ENCODE data around the gene LARP1B.
"Not testable (repeated sequence)": the region's sequence is repeated elsewhere in the genome, so short reads cannot be mapped to it uniquely, and the experiment has no call there.

Gene LARP1B

DNA sequence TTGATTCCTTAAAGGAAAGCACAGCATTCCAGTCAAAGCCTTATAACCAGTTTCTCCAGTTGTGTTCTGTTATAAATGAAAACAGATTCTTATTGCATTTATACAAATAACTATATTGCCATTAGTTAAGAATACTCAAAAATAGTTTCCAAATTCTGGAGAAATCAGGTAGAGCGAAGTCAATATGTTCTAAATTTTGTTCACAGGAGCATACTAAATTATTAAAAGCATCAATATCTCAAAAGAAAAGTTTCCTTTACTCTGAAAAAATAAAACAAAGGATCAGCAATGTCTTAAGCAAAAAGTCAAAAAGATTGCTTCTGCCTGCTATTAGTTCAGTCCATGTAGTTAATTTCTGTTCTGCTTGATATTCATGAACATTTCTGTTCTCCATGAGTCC, 186.8 kb downstream of the LARP1B start:
- DNase-seq (ENCODE audit: low read depth) = no peak
- in situ Hi-C loops (cut with HindIII; ENCODE audit: low sequenced_read_pairs) = no loop called here
- TF ChIP-seq, protein P1, sequence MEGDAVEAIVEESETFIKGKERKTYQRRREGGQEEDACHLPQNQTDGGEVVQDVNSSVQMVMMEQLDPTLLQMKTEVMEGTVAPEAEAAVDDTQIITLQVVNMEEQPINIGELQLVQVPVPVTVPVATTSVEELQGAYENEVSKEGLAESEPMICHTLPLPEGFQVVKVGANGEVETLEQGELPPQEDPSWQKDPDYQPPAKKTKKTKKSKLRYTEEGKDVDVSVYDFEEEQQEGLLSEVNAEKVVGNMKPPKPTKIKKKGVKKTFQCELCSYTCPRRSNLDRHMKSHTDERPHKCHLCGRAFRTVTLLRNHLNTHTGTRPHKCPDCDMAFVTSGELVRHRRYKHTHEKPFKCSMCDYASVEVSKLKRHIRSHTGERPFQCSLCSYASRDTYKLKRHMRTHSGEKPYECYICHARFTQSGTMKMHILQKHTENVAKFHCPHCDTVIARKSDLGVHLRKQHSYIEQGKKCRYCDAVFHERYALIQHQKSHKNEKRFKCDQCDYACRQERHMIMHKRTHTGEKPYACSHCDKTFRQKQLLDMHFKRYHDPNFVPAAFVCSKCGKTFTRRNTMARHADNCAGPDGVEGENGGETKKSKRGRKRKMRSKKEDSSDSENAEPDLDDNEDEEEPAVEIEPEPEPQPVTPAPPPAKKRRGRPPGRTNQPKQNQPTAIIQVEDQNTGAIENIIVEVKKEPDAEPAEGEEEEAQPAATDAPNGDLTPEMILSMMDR (IDR thresholded peaks at IDR 0.05; ENCODE audit: low read depth, low read length, missing control alignments) = no peak
- no peak overlapping the region for H3K4me3 ChIP-seq (ENCODE audit: low read depth, low read length)

DNA sequence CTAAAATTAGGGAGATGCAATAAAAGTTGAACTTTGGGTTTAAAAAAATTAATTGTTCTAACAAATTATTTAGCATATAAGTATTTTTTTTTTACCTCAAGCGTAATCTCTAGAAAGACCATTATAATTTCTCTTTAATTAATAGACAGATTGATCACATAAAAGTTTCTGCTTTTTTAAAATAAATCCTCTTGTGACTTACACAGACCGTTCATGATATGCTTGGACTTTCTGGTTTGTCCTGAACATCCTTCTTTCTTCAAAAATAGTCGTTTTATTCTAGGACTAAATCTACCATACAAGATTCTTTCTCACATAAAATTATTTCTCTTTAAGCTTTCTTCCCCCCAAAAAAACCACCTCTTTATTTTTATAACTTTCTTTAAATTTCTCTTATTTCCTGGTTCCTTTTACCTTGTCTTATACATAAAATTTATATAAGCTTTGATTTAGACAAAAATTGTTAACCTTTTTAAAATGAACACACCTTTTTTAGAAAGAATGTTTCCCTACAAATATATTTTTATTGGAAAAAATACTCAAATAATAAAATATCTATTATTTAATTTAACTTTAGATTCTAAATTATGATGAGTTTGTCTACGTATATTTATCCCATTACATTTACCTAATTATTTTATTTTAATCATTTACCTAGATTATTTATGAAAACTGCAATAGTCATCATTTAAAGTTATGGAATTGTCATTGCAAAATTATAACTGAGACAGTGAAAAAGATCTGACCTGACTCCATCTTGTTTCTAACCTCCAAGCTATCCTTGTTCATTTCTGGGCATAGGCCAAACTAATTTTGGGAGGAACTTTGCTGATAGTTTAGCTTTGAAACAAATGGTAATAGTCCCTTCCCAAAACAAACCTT, 188.9 kb downstream of the LARP1B start:
- no peak for DNase-seq (ENCODE audit: low read depth)
- TF ChIP-seq, protein P1 (IDR thresholded peaks at IDR 0.05; ENCODE audit: low read depth, low read length, missing control alignments) = no peak
- in situ Hi-C loops (cut with HindIII; ENCODE audit: low sequenced_read_pairs) = no loop called here
- no peak overlapping the region for H3K4me3 ChIP-seq (ENCODE audit: low read depth, low read length)

DNA sequence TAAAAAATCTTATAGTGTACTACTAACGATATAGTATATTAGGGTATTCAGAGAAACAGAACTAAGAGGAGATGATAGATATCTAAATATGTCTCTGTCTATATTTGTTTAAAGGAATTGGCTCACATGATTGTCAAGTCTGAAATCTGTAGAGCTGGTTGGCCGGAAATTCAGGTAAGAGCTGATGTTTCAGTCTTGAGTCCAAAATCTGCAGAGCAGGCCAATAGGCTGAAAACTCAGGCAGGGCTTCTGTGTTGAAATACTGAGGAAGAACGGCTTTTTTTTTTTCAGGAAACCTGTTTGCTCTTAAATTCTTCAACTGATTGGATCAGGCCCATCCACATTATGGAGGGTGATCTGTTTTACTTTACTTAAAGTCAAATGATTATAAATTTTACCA, 194.8 kb downstream of the LARP1B start:
- in situ Hi-C loops (cut with HindIII; ENCODE audit: low sequenced_read_pairs) = no loop called here

DNA sequence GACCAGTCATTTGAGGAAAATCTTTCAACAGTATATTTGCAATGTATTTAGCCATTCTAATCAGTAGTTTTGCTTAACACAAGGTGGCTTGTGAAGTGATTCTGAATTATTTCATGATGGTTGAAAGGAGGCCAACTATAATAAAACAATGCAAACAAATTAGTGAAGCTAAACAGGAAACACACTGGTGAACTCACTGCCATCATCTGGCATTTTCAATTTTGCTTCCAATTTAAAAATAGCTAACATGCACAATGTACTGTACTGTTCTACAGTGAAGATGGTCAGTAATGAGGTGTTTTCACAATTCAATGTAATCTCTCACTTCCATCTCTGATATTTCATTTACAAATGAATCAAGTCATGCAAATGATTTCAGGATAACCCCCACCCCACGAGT, 195.4 kb downstream of the LARP1B start:
- no peak overlapping the region for H3K4me3 ChIP-seq (ENCODE audit: low read depth, low read length)
- TF ChIP-seq, protein P1 (IDR thresholded peaks at IDR 0.05; ENCODE audit: low read depth, low read length, missing control alignments) = no peak
- no peak for DNase-seq (ENCODE audit: low read depth)
- in situ Hi-C loops (cut with HindIII; ENCODE audit: low sequenced_read_pairs) = no loop called here

More for the DNA sequence above, 194.8 kb downstream of the LARP1B start:
- TF ChIP-seq, protein P1 (IDR thresholded peaks at IDR 0.05; ENCODE audit: low read depth, low read length, missing control alignments) = no peak
- DNase-seq (ENCODE audit: low read depth) = no peak
- H3K4me3 ChIP-seq (ENCODE audit: low read depth, low read length) = no peak overlapping the region

DNA sequence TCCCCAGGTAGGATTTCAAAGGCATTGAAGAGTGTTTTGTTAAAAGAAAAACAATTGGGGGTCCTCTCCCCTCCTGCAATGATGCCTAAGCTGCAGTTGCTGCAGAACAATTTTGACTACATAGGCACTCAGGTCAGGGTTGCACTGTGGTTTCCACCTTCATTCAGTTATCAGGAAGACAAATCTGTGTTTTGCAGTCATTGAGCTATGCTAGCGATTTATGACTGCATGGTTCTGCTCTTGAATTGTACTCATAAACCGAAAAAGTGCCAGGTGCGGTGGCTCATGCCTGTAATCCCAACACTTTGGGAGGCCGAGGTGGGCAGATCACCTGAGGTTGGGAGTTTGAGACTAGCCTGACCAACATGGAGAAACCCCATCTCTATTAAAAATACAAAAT, 197.1 kb downstream of the LARP1B start:
- in situ Hi-C loops (cut with HindIII; ENCODE audit: low sequenced_read_pairs); DNase-seq (ENCODE audit: low read depth): not testable (repeated sequence)

DNA sequence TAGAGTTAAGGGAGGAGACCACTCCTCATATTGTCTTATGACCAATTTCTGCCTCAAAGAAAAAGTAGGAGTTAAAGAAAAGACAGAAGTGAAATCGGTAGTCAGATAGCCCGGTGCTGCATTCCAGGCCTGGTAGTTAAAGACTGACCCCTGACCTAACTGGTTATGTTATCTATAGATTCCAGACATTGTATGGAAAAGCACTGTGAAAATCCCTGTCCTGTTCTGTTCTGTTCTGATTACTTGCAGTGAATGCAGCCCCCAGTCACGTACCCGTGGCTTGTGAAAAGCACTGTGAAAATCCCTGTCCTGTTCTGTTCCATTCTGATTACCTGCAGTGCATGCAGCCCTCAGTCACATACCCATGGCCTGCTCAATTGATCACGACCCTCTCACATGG, 198.8 kb downstream of the LARP1B start:
- DNase-seq (ENCODE audit: low read depth); in situ Hi-C loops (cut with HindIII; ENCODE audit: low sequenced_read_pairs); H3K4me3 ChIP-seq (ENCODE audit: low read depth, low read length): not testable (repeated sequence)

More for the DNA sequence above, 197.1 kb downstream of the LARP1B start:
- not testable (repeated sequence) for H3K4me3 ChIP-seq (ENCODE audit: low read depth, low read length)
